Nucleus accumbens (tissue), 56 donors: ENCODE data around the gene BMAL1.
A peak's percentile ranks its signal among the peaks of the same experiment; 100 is the strongest.

Experiments used
- DNase-seq, 56 donors: peaks; one replicate each; lab custom pipeline; 2025; lab: John Stamatoyannopoulos, UW

Gene BMAL1

GRCh38 chr11:13289081-13289480 lies 11.5 kb downstream of the BMAL1 start:
- DNase-seq, result no peak

GRCh38 chr11:13290221-13290980 lies 12.8 kb downstream of the BMAL1 start:
- no peak for DNase-seq

DNA sequence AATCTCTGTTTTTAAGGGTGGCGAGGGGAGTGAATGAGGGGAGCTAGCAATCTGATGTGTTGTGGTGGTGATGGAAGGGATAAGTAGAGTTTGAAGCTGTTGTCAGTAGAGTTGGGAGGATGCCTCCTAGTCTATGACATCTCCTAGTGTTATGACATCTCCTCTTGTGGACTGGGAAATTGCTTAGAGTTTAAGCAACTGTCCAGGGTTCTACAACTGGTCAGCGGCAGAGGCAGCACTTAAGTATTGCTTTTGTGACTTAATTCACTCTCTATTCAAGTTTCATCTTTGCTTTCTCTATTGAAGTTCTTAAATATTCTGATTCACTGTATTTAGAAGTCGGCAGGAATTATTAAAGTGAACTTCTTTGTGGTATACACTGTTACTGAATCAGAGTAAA lies 13.8 kb downstream of the BMAL1 start:
- DNase-seq, result no peak

GRCh38 chr11:13291800-13292199 lies 14.2 kb downstream of the BMAL1 start:
- DNase-seq, result no peak

DNA sequence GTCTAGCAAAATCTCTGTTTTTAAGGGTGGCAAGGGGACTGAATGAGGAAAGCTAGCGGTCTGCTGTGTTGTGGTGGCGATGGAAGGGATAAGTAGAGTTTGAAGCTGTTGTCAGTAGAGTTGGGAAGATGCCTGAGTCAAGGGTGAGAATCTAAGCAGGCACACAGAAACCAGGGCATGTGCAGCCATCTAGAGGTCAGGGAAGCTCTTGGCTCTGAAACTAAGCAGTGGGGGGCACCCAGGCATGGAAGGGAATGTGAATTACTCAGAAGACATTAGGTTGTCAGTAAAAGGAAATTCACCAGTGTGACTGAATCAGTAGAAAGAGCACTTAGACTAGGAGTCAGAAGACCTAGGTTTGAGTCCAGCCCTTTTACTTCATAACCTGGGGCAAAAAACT lies 15.4 kb downstream of the BMAL1 start:
- no peak for DNase-seq

DNA sequence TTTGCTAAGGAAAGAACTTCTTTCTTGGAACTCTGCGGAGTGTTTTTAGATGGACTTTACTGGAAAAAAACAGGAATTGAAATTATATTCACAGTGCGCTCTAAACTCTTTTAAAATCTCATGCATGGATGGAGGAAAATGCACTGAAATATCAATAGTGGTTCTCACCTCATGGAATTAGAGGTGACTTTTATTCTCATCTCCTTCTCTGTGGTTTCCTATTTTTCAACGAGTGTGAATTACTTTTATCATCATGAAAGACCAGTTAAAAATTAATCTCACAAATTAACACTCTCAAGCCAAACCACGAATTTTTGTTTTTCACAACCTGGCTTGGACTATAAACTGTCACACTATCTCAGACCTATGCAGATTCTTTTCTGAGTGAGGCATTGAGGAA lies 16.6 kb downstream of the BMAL1 start:
- no peak for DNase-seq

DNA sequence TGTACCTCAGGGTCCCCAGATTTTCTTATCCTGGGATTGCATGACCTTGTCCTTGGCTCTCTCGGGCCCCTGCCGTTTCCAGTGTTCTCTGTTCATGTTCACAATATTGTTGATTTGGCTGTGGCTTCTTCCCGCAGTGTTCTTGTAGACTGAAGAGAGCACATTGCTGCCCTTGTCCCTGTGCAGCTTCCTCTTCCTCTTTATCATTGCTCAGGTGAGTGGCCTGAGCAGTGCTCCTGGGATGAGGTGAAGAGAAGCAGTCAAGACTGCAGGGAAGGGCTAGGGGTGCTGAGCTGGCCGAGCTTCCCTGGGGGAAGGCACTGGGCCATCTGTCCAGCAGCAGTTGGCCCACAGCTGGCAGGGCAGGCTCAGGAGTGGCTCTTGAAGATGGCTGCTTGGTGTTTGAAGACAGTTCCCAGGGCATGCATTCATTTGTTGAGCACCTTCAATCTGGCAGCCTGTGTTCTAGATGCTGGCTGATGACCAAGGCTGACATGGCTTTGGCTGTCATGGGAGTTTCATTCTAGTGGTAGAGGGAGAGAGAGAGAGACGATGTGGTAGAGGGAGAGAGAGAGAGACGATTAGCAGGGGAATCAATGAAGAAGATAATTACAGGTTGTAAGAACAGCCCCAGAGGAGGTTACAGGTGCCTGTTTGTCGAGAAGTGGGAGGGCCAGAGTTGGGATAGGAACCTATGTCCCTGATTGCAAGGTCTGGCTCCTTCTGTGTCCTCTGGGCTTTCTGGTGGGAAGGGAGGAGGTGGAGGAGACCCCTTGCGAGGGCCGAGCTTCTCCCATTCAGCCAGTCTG lies 17.4 kb downstream of the BMAL1 start:
- DNase-seq, result no peak

DNA sequence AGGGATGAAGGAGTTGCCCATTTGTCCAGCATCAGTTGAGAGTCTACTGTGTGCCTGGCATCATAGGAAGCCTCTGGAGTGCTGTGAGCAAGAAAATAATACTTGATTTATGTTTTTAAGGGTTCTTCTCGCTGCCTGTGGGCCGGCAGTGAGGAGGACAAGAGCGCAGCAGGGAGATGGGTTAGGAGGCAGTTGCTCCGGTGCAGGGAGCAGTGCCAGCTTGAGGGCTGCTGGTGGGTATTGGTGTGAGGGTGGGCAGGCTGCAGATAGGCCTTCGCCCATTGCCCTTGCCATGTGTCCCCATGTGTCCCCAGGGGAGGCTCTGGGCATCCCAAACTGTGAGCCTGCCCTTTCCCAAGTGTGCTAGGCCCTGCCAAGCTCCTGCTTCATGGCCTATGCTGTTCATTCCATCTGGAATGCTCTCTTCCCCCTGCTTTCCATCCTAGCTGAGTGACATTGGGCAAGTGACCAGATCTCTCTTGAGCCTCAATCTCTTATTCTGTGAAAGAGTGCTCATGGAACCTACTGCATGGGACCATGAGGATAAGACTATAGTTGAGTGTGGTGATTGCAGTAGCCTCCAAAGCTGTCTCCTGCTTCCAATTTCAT lies 19.8 kb downstream of the BMAL1 start:
- DNase-seq, result no peak

DNA sequence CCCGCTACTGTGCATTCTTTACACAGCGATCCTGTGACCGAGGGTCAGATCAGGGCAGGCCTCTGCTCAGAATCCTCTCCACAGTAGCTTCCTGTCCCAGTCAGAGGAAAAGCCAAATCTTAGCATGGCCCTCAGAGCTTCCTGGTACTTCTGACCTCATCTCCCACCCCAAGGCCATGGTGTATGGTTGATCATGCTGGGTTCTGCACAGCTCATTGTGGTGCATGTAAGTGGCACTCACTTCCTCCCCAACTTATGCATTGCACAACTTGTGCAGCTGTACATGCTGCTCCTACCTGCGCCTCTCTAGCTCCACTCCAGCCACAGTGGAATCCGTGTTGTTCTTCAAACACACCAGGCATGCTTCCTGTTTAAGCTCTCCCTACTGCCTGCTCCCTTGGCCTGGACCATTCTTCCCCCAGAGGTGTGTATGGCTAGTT lies 20.3 kb downstream of the BMAL1 start:
- no peak for DNase-seq

- DNase-seq, result no peak
These were observed 21.2 kb downstream of the BMAL1 start for GRCh38 chr11:13298765-13299164.

GRCh38 chr11:13301522-13301921 lies 23.9 kb downstream of the BMAL1 start:
- DNase-seq, result no peak

DNA sequence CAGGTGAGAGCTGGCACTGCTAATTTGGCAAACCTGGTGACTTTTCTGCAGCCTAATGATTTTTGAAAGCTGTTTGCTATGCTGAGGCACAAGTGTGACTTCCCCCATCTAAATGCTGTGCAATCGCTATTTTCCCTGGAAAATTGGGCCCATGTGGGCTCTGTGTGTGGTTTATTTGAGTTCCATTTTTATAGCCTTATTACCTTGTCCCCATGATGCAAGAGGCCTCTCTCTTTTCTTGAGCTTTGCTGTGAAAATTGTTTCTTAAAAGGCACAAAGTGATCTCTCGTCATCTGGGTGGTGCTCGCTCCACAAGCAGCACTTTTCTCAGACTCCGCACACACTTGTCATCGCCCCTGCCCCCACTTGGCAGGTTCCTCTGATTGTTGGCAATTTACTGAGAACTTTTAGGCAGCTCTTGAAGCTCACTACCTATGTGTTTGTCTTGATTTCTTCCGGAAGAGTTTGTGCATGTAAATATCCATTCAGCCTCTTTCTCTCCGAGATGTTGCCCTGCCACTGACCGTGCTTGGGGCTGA lies 24.9 kb downstream of the BMAL1 start:
- peak in 26 of 56 donors; percentile 14 to 75 (median 36) for DNase-seq

DNA sequence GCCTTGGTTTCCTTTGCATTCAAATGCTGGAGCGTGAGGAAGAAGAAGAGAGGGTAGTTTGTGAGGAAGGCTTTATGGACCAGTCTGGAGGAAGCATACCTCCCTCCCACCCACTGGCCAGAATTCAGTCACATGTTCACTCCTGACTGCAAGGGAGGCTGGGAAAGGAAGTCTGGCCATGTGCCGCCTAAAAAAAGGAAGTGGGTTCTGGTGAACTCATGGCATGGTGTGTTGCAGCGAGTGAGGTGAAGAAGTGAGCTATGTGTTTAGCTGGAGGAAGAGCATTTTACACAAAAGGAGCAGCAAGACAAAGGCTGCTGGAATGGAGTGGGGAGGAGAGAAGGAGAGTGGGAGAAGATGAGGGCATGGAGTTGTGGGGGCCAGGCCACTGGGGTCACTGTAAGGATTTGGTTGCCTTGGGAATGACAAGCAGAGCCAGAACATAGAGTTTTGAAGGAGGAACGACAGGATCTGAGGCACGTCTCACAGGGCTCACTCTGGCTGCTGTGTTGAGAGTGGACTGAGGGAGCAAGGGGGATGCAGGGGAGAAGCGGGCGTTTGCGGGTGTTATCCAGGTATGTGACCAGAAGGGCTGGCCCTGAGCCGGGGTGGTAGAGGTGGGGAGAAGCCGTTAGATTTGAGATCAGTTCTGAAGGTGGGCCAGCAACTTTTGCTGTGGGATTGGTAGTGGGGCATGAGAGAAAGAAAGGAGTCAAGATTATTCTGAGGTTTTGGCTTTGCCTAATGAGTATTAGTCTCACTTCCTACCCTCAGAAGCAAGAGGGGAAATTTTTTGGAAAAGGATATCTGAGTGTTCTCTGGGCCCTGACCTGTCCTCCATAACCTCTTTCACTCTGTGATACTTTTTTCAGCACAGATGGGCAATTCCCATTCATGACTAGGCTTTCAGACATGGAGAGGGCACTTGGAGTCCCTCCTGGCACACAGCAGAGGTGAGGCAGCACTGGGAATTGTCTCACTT lies 26.4 kb downstream of the BMAL1 start:
- peak in 4 of 56 donors; percentile 3 to 26 (median 16) for DNase-seq

- no peak for DNase-seq
These were observed 27.2 kb downstream of the BMAL1 start for GRCh38 chr11:13304655-13305335.

GRCh38 chr11:13308704-13309103 lies 31.1 kb downstream of the BMAL1 start:
- DNase-seq, result no peak

- no peak for DNase-seq
These were observed 31.6 kb downstream of the BMAL1 start for GRCh38 chr11:13309156-13309555.

GRCh38 chr11:13310443-13310842 lies 32.9 kb downstream of the BMAL1 start:
- no peak for DNase-seq

GRCh38 chr11:13311570-13311969 lies 34.0 kb downstream of the BMAL1 start:
- DNase-seq, result no peak
